ENCODE data around the gene PLCXD3.

Gene PLCXD3

GRCh38 chr5:41420492-41421067 is 89.8 kb downstream of the PLCXD3 start:
- H3K27me3 ChIP-seq (ENCODE audit: insufficient read depth, poor library complexity, severe bottlenecking) = no peaks in the 10 kb centered on the region
- no peak overlapping the region for H3K27ac ChIP-seq (replicated peaks)
- no peak overlapping the region for H3K4me3 ChIP-seq (replicated peaks; ENCODE audit: insufficient read depth, low read length)
- TF ChIP-seq CTCF (IDR thresholded peaks at IDR 0.05; ENCODE audit: insufficient read depth, low read length) (no peak), POLR2AphosphoS5 (IDR thresholded peaks at IDR 0.05; ENCODE audit: low read depth) (no peak), GABPA (IDR thresholded peaks at IDR 0.05; ENCODE audit: low read depth) (no peak), SPI1 (IDR thresholded peaks at IDR 0.05; ENCODE audit: borderline replicate concordance, low read depth) (no peak), REST (IDR thresholded peaks at IDR 0.05; ENCODE audit: insufficient replicate concordance, low read depth) (no peak)
- no peak for DNase-seq (ENCODE audit: low read depth in 1 of 2, low spot score in 1 of 2)

GRCh38 chr5:41418220-41419031 is 92.0 kb downstream of the PLCXD3 start:
- H3K27ac ChIP-seq (replicated peaks) = no peak overlapping the region
- no peak for DNase-seq (ENCODE audit: low read depth in 1 of 2, low spot score in 1 of 2)

More at GRCh38 chr5:41418220-41419031, 92.0 kb downstream of the PLCXD3 start:
- TF ChIP-seq CTCF (IDR thresholded peaks at IDR 0.05; ENCODE audit: insufficient read depth, low read length) (no peak), POLR2AphosphoS5 (IDR thresholded peaks at IDR 0.05; ENCODE audit: low read depth) (no peak), SPI1 (IDR thresholded peaks at IDR 0.05; ENCODE audit: borderline replicate concordance, low read depth) (no peak), GABPA (IDR thresholded peaks at IDR 0.05; ENCODE audit: low read depth) (no peak), REST (IDR thresholded peaks at IDR 0.05; ENCODE audit: insufficient replicate concordance, low read depth) (no peak)
- no peaks in the 10 kb centered on the region for H3K27me3 ChIP-seq (ENCODE audit: insufficient read depth, poor library complexity, severe bottlenecking)
- H3K4me3 ChIP-seq (replicated peaks; ENCODE audit: insufficient read depth, low read length) = no peak overlapping the region

Data from HL-60 (cell line).